ENCODE measurements around the gene AIPL1.

The AIPL1 gene

DNA sequence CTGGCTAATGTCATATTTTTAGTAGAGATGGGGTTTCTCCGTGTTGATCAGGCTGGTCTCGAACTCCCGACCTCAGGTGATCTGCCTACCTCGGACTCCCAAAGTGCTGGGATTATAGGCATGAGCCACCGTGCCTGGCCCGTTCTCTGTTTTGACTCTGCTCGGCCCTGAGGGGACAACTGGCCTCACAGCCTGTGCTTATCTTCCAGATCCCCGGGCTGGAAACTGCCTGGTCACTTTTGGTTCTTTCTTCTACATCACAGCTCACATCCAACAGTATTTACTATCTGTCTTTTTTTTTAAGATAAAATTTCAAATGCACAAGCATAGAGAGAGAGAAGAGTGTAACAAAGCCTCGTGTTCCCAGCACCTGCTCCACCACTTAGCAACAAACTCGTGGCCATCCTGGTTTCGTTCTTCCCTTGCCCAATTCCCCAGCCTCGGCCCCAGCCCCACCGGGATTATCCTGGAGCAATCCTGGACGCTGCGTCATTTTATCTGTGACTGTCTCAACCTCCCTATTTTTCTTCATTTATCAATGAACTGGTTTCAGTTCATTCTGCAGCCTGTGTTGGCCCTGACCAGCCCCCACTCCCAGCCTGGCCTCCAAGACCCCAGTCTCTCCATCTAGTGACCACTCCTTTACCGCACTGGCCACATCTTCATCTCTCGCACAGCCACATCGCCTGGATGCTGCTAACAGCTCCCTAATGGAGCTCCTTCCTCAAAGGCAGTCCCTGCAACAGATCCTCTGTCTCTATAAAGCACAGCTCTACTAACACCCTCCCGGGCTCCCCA is 30.5 kb upstream of the AIPL1 start:
- no peak for DNase-seq

DNA sequence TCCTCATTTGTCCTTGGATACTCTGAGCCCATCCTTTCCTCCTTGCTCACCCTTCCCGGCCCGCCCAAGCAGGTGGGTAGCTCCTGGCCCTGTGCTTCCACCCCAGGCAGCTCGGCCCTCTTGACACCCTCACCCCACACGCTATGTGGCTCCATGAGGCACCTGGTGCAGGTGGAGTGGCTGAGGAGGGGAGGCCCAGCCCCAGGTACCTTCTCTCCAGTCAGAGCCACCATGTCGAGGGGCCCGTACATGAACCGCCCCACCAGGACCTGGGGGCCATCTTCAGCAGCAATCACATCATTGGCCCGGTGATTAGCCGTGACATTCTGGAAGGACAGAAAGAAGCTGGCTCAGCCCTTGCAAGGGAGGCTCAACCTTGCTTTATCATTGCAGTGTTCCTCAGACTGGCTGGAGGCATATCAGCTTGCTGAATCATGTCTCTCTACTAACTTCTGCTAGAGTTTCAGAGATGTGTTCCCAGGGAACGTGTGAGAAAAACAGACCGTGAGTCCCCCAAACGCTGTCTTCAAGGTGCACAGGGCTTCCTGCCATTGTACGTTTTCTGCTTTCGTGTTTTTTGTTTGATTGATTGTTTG is 29.6 kb upstream of the AIPL1 start:
- DNase-seq, result no peak

DNA sequence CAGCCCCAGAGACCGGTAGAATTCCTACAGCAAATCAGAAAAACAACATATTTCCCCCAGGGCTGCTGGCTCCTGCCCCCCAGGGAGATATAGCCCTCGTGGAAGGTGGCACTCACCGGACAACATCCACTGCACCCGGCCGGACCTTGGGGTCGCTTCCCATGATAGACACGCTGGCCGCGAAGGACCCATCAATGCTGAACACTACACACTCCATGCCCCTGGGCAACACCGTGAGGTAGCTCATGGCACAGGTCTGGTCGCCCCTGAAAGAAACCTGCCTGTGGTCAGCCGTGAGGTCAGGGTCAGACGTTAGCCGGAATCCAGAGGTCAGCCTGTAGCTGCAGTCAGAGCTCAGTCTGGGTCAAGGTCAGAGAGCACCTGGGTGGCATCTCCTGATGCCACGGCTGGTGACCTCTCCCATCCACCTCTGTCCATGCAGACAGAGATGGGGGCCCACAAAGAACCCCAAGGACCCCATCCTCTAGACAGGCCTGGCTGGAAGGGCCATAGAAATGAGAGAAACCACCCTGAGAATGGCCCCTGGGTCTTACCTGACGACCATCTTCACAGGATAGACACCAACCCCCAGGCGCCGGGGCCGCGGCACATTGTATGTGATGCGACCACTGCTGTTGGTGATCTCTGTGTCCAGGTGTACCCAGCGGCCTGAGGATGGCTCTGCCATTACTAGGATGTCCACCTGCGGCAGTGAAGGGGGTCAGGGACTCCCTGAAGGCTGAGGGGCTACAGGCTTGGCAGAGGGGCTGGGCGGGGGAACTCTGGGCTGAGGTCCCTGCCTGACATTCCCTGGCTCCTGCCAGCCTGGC is 28.9 kb upstream of the AIPL1 start:
- DNase-seq, result no peak

DNA sequence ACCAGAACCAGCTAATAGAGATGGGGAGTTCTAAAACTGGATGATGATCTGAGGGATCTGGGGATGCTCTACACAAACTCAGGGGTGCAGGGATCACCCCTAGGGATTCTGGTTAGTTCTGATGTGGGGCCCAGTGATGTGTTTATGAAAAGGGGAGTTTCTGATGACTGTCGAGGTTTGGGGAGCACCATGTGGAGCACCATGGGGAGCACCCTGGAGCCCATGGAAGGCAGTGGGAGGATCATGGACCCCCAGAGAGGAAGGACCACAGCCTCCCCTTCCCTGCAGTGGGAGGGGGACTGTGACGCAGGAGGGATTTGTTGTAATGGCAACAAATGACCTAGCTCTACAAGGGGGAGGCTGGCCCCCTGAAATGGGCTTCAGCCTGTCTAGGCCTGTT is 27.8 kb upstream of the AIPL1 start:
- DNase-seq, result no peak

DNA sequence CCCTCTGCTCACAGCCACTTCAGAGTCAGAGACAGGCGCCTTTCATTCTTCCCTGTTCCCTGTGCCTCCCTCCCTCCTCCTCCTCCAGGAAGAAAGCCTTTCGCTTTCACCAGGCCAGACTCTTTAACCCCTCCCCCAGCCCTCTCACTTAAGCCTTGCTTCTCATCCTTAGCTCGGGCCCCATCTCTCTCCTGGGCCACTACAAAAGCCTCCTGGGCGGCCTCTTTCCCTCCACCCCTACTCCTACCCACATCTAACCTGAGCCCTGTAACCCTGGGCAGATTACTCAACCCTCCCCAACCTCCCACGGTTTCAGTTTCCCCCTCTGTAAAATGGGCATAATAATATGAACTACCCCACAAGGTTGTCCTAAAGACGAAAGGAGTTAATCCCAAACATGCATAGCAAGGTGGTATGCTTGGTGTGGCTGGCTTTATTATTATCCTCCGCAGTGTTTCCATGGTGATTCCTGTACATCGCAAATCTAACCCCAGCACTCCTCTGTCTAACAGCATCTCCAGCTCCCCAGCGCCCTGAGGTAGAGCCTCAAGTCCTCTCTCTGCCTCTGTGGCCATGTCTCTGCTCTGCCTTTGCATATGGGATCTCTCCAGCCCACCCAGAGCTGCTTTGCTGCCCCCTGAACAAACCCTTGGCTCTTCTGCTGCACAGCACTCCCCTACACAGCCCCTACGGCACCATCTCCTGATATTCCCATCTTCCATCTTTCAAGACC is 27.0 kb upstream of the AIPL1 start:
- DNase-seq, result peak in 1 of 2 donors; percentile 32

DNA sequence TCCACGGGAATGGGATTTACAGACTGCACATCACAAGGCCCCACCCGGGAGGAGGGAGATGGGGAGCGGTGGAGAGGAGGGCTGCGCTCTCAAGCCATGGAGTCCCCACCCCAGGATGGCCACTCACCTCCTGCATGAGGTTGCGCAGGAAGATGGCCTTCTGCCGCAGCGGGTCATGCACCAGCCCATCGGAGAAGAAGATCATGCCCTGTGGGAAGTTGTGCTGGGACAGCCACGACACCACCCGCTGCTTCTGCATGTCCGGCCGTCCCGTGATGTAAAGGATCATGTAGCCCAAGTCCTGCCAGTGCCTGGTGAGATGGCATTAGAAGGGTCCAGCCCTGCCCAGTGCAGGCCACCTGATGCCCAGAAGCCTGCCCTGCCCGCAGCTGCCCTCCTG is 26.3 kb upstream of the AIPL1 start:
- DNase-seq, result no peak

DNA sequence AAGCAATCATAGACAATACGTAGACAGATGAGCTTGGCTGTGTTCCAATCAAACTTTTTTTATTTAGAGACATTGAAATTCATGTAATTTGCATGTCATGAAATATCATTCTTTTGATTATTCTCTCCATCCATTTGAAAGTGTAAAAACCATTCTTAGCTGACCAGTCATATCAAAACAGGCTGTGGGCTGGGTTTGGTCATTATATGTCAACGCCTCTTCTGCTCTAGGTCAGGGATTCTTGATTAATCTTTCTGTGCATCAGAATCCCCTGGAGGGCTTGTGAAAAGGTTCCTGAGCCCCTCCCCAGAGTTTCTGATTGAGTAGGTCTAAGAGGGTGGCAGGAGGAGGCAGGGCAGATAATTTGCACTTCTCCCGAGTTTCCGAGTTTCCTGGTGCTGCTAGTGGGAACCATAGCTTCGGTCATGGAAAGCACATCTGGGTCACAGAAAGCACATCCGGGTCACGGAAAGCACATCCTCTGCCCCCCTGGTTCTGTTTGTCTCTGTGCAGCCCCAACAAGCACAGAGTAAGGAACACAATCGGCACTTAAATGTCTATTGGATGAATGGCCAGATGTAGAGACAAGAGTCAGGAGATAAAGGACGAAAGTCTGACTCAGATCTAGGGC is 25.7 kb upstream of the AIPL1 start:
- no peak for DNase-seq

DNA sequence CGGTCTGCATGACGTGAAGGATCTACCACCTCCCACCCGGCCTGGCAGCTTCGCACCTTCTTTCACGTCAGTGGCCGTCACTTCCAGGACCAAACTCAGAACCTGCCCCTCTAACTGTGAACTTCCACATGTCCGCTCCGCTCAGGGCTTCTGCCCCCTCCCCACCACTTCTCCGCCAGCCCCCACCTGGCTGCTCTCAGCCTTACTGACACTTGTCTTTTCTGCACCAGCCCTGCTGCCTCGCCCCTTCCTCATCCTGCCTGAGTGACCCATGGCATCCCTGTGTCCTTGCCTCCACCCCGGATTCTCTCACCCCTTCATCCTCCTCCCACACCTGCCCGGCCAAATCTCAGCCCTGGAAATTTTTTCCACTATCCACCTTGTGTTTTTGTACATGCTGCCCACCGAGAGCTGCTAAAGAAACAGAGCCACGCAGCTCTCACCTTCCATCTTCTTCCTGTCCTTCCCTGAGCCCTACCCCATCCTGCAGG is 23.6 kb upstream of the AIPL1 start:
- DNase-seq, result no peak

DNA sequence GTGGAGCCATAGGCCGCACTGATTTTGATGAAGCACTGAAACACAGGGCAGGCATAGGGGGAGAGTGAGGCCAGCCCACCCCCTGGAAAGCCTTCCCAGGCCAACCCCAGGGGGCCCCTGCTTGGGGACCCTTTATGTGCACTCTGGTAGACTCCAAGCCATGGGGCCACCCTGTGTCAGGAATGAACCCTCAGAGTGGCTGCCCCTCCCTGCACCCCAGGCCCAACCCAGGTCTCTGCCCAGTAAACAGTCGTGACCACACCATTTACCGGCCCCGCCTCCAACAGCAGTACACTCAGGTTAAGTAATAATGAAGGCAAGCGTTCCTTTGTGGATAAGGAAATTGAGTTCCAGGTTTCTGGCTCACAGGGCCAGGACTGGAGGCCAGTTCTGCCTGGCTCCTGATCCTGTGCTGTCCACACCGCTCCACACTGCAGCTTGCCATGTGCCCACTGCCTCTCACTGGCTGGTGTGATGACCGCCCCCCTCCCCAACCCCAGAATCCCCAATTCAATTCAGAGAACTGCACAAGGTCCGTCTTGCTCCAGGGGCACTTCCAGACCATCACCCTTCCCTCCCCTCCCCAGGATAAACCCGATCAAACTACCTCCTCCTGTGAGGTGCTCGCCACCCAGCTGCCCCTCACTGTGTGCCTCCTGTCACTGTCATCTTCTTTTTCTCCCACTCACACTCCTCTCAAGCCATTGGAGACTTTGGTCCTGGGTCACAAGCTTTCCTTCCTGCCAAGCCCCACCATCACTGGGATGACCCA is 23.0 kb upstream of the AIPL1 start:
- no peak for DNase-seq

DNA sequence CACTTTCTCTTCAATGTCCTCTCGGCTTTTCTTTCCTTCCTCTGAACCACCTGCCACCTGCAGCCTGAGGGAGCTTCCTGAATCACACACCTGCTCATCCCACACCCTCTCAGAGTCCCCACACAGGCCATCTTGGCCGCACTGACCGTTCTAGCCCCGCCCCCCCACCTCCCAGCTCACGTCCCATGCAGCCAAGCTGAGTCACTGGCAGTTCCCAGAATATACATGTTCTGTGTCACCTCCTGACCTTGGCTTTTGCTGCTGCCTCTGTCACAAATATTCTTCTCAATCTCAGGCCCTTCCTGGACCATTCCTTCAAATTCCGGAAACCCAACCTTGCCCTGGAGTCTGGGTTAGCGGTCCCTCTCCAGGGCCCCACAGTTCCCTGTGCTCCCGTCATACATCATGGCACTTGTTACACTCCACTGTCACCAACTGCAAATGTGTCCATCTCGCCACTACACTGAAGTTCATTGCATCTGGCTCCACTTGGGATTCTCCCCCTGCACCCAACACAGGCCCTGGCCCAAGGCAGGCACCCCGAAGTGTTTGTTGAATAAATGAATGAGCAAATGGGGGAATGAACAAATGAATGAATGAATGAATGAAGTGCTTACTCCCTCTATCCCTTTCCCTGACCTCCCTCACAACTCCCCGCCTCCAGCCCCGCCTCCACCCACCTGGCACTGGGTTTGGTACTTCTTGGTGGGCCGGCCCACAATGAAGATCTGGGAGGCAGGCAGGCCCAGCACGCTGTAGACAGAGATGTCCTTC is 22.2 kb upstream of the AIPL1 start:
- DNase-seq, result no peak

DNA sequence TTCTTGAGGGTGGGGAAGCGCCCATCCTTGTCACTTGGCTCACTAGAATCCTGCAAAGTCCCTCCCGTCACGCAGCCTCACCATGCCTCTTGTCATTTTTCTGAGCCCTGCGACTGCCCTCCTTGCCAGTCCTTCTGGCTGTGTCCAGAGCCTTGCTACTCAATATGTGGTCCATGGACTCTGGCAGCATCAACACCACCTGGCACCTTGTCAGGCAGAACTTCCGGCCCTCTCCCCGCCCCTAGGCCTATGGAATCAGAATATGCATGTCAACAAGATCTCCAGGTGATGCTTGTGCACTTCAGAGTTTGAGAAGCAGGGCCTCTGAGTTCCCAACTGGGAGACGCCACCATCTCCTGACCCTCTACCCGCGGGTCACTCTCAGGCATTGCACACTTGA is 21.4 kb upstream of the AIPL1 start:
- DNase-seq, result no peak

DNA sequence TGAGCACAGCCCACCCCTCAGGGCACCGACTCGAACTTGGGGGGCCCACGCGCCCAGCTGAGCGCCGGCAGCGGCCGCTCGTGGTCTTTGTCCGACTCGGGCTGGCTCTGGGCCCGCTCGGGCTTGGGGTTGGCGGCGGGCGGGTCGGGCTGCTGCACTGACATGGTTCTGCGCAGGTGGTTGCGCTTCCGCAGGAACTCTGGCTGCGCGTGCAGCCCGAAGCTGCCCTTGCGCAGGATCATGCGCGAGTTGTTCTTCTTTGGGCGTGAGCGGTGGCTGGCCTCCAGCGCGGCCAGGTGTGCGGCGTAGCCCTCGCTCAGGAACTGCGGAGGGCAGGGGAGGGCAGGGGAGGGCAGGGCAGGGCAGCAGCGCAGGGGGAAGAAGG is 20.4 kb upstream of the AIPL1 start:
- DNase-seq, result peak; percentile 36 to 46

DNA sequence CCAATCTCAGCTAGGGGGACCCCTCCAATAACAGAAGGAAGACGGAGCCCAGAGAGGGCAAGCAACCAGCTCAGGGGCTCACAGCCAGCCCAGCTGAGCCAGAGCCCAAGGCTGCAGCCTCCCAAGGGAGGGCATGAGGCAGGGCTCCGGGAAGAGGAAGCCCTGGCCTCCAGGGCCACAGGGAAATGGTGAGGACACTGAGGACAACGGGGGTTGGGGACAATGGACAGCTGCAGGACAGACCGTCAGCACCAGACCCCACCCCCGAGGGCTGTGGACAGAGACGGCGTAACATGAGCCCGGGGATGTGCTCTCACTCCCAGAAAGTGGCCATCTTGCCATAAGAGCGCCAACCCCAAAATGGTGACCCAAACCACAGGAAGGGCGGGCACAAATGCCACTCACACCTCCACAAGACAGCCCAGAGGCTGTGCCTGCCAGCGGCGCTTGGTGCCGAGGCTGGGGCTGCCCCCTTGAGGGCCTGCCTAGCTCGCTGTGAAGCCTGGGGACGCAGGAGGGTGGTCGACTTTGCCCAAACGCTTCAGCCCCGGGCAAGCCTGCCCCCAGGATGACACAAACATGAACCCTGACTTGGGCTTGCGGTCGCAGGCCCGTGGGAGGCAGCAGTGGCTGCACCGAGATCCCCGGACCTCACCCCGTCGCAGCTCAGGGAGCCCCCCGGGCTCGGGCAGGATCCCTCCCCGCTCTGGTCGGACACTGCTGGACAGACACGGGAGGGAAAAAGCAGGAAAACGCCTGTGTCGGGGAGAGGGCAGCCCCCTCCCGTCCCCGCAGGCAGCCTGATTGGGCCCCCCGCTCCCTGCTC is 19.8 kb upstream of the AIPL1 start:
- DNase-seq, result no peak

DNA sequence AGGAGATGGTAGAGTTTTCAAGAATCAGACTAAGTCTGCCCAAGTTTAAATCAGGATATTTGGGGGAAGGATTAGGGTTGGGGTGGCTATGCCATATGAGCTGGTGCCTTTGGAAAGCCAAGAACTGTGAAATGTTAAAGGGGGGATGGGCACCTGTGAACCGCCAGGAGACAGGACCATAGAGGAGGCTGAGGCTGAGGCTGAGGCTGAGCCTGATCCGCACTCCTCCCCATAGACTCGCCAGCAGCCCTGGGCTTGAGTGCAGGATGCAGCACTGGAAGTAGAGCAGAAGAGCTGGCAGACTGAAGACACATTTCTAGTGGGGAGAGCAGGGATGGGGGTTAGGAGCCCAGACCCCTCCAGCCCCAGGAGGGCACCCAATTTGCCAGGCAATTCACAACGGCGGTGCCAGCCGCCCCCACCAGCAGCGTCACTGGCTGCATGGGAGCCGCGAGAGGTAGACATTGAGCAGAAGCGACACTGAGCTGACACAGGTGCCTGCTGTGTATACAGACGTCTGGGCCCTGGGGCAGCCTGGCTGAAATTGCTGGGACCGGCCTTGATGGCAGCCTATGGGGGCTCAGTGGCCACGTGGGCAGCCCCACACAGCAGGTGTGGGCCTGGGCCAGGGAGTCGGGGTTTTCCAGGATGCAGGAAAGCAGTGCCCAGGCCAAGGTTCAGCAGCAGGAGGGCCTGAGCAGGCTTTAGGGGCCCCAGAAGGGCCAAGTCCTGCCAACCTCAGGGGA is 18.5 kb upstream of the AIPL1 start:
- no peak for DNase-seq

DNA sequence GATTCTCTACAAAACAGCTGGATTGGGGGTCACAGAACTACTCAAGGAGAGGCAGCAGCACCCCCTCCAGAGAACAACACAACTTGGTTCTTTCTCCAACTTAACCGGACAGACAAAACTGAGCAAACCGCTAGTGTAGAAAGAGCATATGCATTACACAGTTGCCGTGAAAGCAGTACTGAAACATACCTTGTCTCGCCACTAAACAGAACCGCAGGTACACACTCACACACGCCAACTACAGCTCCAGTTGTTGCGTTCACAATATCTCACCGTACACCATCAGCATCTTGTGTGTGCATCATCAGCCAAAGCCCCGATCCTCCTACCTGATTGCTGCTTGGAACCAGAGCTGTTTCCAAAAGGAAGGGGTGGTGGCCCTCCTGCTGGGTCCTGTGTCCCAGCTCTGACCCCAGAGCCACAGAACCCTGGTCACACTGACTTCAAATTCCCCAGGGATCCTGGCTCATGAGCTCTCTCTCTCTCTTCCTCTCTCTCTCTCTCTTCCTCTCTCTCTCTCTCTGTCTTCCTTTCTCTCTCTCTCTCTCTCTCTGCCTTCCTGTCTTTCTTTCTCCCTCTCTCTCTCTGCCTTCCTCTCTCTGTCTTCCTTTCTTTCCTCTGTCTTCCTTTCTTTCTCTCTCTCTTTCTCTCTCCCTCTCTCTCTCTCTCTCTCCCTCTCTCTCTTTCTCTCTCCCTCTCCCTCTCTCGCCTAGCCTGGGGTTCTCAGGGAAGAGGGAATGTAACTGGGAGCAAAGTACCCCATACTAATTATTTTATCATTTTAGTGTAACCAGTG is 17.7 kb upstream of the AIPL1 start:
- DNase-seq, result no peak

DNA sequence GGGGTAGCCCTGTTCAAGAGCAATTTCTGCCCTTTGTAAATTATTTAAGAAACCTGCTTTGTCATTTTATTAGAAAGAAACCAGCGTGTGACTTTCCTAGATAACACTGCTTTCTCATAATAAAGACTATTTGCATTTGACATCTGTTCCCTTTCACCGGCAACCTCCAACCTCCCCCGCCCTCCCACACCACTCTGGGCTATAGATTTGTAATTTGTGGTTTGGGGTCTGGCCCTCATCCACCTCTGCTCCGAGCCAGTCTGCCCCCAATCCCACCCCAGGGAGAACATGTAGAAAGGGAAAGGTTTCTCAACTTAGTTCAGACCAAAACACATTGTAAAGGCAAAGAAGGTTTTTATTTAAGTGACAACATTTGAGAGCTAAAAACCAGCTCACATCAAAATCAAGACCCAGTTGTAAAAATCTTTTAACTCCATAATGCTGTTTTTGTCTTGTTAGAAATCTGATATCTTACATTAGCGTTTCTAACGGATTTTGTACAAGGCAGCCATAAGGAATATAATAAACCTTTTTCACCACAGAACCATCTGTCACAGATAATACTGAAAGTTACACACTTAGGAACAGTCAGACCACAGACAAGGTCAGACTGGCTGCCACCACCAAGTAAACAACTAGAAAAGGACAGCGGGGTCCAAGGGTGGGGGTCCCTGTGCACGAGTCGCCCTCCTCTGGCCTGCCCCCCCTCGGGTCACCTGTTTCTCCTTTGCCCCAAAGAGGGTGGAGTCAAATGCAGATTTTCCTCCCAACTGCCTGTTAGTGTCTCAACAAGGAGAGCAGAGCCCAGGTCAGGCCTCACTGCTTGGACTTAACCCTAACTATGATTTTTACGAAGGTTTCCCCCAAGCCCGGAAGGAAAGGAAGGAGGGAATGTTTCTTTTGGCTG is 16.3 kb upstream of the AIPL1 start:
- DNase-seq, result no peak

DNA sequence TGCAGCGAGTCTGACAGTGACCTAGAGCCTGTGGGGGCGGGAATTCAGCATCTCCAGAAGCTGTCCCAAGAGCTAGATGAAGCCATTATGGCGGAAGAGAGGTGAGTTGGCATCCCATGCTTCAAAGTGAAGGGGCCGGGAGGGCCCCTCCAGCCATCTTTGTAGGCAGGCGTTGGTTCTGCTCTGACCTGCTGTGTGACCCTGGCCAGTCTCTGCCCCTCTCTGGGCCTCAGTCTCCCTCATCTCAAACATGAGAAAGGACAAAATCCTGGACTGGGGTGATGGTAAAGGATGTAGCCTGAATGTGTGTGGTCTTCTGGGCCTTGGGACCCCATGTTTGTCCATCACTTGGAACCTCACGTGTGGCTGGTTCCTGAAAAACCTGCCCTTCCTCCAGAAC is 14.4 kb upstream of the AIPL1 start:
- DNase-seq, result no peak

All from stimulated activated CD4-positive, alpha-beta T cell treated with anti-CD3 and anti-CD28 coated beads, Interleukin-2, amount 100 ng/mL, for 24 hours (primary cell).